GM08714 (cell line): ENCODE measurements around the gene IL21R.
"Not testable (repeated sequence)": the region's sequence is repeated elsewhere in the genome, so short reads cannot be mapped to it uniquely, and the experiment has no call there.

Source experiments
- H3K4me3 ChIP-seq: fragments of 200-500 bp; sonication (Bioruptor generic); 2 replicates; pipeline ENCODE4 v1.5.1; 2014; ENCODE audit warnings: mild to moderate bottlenecking, low read length, inconsistent platforms
- ZNF274 ChIP-seq: IDR thresholded peaks from 2 replicates; pipeline ENCODE4 v1.6.1; 2012; ENCODE audit warnings: mild to moderate bottlenecking, low read depth, low read length

Gene IL21R

DNA sequence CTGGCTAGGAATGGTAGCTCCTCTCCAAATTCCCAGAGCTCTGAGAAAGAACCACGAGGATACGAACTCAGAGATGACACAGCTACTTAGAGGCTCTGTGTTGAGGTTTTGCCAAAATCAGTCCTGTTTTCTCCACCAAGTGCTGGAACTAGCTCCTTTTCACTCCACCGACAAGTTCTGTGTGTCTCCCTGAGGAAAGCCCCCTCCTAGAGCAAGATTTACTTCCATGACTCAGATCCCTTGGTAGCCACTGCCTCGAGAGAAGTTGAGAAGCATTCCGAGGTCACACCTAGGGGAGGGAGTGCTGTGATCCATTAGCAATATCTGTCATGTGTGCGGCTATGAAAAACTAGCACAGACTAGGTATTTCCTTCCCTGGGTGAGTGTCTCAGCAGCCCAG lies 30.6 kb downstream of the IL21R start:
- H3K4me3 ChIP-seq = no peak overlapping the region
- TF ChIP-seq ZNF274 = no peak

DNA sequence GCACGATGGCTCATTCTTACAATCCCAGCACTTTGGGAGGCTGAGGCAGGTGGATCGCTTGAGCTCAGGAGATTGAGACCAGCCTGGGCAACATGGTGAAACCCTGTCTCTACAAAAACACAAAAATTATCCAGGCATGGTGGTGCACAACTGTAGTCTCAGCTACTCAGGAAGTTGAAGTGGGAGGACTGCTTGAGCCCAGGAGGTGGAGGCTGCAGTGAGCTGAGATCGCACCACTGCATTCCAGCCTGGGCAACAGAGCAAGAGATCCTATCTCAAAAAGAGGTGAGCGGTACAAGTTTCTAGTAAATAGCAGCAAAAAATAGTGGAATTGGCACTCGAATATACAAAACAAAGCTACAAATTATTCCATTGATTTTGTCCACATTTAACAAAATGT lies 31.2 kb downstream of the IL21R start:
- H3K4me3 ChIP-seq = not testable (repeated sequence)

DNA sequence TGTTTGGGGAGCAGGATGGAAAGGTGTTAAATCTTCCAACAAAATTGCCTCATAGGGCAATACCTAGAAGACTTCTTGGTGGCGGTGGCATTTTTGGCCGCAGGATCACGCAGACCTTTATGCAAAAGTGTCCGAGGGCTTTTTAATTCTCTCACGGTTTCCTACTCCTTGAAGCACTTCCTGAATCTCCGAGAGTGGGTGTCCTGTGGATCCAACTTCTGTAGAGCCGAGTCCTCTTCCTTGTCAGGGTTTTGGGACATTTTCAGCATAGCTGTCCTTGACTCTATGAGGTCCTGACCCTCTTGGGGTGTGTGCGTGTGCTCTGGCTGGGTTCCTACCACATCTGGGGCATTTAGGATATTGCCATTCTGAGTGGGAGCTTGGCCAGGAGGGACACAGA lies 31.7 kb downstream of the IL21R start:
- TF ChIP-seq ZNF274 = no peak
- H3K4me3 ChIP-seq = no peak overlapping the region

DNA sequence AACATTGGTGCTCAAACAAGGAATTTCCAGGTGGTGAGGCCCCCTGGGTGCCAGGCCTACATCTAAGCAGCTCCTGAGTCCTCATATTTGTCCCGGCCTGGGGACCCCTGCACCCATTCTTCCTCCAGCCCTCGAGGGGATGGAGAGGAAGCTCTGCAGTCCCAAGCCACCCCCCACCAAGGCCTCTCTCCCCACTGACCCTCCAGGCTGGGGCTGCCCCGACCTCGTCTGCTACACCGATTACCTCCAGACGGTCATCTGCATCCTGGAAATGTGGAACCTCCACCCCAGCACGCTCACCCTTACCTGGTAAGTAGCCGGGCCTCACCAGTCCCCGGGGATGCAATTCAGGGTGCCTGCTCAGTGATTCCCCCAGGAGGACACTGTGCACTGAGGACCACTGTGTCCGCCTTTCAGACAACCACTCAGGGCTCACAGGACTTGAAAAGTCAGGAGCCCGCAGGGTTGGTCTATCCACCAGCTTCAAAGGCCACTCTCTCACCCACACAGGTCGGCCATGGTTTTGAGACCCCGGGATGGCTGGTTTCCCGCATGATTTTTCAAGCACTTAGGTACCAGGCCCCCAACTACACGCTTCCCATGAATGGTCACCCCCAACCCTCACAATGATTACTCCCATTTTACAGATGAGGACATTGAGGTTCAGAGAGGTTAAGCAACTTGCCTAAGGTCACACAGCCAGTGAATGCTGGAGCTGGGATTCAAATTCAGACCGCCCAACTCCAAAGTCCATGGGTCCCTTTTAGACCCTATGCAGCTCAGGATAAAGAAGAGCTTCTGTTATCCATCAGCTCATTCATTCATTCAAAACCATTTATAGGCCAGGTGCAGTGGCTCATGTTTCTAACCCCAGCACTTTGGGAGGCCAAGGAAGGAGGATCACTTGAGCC lies 32.4 kb downstream of the IL21R start:
- no peak overlapping the region for H3K4me3 ChIP-seq
- TF ChIP-seq ZNF274 = no peak

DNA sequence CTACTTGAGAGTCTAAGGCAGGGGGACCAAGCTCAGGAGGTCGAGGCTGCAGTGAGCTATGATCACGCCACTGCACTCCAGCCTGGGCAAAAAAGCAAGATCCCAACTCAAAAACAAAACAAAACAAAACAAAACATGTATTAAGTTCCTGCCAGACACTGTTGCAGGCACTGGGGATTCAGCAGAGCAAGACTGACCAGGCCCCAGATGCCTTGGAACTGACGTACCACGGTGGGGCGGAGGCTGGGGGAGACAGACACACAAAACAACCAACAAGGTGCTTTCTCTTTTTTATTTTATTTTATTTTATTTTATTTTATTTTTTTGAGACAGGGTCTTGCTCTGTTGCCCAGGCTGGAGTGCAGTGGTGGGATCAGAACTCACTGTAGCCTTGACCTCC lies 33.2 kb downstream of the IL21R start:
- H3K4me3 ChIP-seq = not testable (repeated sequence)

DNA sequence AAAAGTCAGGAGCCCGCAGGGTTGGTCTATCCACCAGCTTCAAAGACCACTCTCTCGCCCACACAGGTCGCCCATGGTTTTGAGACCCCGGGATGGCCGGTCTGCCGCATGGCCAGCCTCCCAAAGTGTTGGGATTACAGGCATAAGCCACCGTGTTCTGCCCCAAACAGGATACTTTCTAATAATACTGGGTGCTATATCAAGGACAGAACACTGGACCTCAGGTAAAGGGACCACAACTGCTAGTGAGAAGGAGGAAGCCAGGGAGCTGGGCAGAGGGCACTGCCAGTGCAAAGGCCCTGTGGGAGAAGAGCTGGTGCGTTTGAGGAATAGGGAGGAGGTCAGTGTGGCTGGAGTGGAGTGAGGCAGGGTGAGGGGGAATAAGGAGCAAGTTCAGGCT lies 34.1 kb downstream of the IL21R start:
- no peak overlapping the region for H3K4me3 ChIP-seq
- no peak for TF ChIP-seq ZNF274

DNA sequence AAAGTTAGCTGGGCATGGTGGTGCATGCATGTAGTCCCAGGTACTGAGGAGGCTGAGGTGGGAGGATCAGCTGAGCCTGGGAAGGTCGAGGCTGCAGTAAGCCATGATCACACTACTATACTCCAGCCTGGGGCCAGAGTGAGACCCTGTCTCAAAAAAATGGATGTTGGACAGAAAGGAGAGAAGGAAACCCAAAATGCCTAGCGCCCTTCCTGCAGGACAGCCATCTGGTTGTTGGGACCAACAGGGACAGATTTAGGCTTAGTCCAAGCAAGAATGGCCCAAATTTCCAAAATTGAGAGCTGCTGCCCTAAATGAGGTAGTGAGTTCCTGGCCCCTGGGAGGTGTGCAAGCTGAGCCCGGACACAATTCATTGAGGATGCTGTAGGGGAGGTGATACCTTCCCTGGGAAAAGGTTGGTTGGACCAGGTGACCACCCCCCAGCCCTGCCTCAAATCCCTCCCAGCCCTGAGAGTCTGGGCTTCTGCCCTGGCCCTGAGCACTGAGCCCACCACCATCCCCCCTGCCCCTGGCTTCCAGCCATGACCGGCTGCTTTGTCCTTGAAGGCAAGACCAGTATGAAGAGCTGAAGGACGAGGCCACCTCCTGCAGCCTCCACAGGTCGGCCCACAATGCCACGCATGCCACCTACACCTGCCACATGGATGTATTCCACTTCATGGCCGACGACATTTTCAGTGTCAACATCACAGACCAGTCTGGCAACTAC lies 35.1 kb downstream of the IL21R start:
- no peak overlapping the region for H3K4me3 ChIP-seq
- TF ChIP-seq ZNF274 = no peak

DNA sequence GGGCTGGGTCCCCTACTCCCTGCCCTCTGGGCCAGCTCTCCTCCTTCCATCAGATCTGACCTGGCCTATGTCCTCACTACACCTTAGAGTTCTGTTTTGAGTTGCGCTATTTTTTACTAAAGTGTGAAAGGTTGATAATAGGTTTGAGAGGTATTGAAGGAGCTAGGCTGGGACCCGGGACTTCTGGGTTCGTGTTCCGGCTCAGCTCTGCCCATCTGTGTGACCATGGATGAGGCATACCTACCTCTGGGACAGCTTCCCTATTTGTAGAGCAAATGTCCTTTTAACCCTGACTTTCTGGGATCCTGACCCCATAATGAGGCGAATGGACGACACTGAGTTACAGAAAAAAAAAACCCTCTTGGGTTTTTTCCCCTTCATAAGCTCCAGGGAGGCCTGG lies 36.0 kb downstream of the IL21R start:
- TF ChIP-seq ZNF274 = no peak
- no peak overlapping the region for H3K4me3 ChIP-seq

DNA sequence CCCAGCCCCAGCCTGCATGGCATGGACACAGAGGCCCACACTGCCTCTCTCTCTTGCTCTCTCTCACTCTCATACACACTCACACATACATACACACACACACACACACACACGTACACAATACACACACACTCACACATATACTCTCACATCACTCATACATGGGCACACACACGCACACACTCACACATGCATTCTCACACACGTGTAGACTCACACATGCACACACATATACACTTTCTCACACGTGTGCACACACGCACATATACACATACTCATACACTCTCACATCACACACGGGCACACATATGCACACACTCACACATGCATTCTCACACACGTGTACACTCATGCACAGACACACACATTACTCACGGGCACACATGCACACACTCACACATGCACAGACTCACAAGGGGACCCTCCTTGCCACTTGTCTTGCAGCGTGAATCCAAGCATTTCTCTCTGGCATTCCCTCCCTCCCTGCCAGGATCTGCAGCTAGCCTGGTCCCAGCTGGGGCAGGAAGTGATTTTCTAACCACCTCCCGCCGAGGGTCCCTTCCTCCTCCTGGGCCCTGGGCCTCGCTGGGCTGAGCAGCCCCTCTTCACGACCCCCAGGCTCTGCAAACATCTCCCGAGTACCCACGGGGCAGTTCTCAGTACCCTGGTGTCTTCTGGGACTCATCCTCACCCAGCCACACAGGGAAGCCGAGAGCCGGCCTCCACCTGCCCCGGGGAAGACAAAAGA lies 37.5 kb downstream of the IL21R start:
- no peak for TF ChIP-seq ZNF274

DNA sequence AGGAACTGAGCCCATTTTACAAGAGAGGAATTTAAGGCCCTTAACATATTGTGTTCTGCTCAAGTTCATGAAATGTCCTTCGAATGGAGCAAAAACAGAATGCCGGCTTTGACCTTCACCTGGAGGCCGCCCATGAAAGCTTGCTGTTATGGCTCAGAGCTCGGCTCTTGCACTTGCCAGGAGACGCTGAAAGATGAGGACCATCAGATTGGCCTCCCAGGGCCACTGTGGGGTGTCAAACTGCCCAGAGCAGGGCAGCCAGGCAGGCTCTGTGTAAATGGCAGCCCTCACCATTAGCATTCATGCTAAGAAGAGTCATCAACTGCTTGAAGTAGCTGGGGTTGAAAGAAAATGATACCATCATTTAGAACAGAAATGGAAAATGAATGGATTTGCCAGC lies 39.3 kb downstream of the IL21R start:
- TF ChIP-seq ZNF274 = no peak
- H3K4me3 ChIP-seq = no peak overlapping the region

More for the DNA sequence above, 37.5 kb downstream of the IL21R start:
- no peak overlapping the region for H3K4me3 ChIP-seq

DNA sequence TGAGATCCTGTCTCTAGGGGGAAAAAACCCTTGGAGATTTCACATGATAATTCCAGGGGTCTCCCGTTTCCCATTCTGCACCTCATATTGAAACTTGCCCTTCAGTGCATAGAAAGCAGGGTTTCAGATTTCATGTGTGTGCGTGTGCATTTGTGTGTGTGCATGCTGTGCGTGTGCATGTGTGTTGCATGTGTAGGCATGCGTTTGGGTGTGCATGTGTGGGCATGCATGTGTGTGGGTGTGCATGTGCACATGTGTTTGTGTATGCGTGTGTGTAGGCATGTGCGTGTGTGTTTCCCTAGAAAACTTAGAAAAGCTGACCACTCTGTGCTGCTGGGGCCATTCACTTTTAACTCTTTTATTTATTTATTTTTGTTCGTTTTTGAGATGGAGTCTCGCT lies 40.0 kb downstream of the IL21R start:
- TF ChIP-seq ZNF274 = no peak
- H3K4me3 ChIP-seq = no peak overlapping the region

DNA sequence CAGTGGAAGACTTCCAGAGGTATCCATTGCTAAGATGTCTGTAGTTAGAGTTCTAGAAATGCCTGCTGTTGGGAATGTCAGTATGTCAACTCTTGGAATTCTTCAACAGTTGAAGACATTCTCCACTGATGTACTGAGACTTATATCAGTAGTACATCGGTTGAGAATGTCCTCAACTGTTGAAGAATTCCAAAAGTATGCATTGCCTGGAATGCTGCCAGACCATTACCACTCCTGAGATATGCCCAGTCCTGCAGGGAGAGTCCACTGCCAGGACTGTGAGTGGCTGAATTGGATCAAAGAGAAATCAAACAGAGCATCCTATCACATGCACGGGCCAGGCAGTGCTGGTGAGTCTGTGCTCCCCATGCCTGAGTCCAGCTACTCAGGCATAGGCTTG lies 42.0 kb downstream of the IL21R start:
- H3K4me3 ChIP-seq = no peak overlapping the region
- no peak for TF ChIP-seq ZNF274

DNA sequence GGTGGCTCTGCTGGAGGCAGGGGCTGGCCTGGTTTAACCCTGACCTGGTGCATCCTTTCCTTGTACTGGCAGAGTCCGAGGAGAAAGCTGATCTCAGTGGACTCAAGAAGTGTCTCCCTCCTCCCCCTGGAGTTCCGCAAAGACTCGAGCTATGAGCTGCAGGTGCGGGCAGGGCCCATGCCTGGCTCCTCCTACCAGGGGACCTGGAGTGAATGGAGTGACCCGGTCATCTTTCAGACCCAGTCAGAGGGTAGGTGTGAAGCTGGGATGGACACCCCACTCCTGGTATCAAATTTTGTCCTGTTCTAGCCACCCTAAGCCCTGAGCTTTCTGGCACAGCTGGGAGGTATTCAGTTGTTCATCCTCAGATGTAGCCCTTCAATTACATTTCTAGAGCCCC lies 42.5 kb downstream of the IL21R start:
- H3K4me3 ChIP-seq = no peak overlapping the region
- no peak for TF ChIP-seq ZNF274

DNA sequence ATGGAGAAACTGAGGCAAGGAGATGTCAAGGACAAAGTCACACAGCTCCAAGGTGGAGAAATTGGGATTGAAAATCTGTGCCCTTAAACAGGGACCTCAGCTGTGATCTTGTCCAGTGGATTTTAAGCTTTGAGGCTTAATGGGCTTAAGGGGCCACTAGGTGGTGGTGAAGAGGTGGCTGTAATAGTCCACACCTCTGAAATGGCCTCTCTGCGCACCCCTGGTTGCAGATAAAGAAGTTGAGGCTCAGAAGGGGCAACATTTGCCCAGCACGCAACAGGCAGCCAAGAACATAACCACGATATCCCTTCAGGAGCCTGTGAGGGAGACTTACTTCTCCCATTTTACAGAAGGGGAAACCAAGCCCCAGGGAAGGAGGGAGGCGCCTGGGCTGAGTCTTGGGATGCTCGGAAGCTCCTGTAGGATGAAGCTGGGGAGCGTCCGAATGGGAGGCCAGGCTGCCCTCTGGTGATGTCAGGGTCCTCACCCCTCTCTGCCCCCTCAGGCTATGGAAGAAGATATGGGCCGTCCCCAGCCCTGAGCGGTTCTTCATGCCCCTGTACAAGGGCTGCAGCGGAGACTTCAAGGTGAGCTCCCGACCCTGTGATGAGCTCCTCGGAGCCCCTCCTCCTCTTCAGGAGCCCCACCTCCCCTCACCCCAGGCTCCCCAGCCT lies 43.7 kb downstream of the IL21R start:
- TF ChIP-seq ZNF274 = no peak
- H3K4me3 ChIP-seq = no peak overlapping the region
